Left renal cortex interstitium (tissue), 4 donors: Measurements from ENCODE around the gene EWSR1. TPM values are rescaled to one million over a fixed set of nuclear protein-coding genes. Genes with fewer than 3 reads are reported as not detected.

ENCODE experiments used
- DNase-seq, 4 donors: peaks; one replicate each; pipeline ENCODE4 v3.0.0-alpha.2; 2013; ENCODE audit warnings: low read depth in 4 of 4, low spot score in 2 of 4, missing footprints in 1 of 4
- polyA plus RNA-seq, 4 donors: library from polyadenylated mRNA; unstranded; fragments of 120-200 nt; gene quantifications; one replicate each; pipeline ENCODE4 v1.2.1, GENCODE V29; 2013; ENCODE audit not compliant: insufficient read length in 4 of 4

EWSR1 gene
- polyA plus RNA-seq, 4 donors: 274 to 396 (median 339) TPM

DNA sequence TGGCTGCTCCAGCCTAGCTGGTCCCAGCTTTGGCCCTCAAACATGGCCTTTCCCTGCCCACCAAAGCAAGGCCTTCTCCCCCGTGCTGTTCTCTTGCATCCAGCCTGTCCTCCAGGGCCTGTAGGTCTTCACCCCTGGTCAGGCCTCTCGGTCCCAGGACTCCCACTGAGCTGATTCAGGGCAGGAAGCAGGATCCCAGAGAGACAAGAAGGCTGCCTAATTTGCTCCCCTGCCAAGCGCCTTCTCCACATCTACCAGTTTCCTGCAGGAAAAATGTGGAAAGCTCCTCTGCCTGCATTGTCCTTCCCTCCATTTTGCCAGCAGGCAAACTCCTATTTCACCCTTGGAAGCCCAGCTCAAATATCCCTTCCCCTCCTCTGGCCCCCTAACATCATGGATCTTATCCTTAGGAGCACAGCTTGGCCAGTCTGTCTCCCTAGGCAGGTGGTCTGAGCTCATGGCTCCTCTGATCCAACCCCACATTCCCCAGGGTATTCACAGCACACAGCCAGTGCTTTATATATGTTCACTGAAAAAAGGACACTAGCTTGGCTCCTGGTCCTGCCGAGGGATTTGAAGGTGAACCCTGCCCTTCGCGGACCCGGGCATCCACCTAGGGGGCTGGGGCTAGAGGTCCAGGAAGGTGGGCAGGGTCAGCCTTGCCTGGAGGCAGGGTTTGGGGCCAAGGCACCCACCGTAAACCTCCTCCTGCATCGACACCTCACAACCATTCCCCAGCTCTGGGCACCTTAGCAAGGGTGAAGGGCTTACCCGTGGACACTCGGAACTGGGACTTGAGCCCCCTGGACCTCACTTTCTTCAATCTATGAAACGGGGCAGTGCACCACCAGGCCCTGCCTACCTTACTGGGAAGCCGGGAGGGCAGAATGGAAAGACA, 1.3 kb upstream of the EWSR1 start:
- no peak for DNase-seq

DNA sequence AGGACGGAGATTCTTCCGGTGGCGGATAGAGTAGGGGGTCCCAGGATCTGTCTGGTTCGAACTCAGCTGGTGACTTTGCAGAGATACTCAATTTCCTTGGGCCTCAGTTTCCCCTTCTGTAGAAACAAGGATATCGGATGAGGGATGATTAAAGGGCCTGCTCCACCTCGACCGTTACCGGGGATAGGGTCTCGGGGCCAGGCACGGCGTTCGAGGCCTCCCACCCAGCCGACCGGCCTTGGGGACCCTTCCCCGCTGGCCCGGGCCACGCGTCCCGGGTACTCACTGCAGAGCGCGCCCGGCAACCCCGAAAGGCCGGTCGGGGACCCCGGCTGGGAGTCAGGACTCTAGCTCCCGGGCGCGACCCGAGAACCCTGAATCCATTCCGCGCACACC, 608 bp upstream of the EWSR1 start:
- DNase-seq: peak in 1 of 4 donors; percentile 48

DNA sequence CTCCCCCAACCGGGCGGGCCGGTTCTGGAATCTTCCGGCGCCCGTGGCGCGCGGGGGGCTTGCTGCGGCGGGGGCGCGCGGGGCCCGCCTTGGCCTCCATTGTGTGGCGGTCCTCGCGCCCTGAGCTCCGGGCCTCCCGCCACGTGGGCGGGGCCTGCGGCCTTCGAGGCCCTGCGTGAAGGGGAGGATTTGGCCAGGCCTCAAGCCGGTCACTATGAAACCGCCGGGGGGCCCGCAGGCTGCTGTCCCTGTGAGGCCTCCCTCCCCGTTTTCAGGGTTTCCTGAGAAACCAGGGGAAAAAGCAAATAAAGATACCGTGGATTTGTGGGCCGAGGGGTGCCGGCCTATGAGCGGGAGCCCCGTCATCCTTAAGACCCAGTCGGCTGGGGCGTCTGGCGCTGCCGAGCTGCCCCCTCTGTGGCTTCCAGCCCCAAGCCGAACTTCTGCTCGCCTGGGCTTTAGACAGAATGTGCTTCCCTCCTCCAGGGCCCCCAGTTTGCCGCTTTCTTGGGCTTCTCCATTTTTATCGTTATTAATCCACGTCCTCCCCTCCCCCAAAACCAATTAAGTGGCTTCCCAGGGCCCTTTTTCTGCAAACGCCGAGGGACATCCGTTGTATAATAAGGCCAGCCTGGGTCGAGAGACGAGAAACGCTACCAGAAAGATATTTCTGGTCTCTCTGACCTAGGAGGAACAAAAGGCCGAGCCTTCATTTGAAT, 602 bp downstream of the EWSR1 start:
- DNase-seq: peak in 3 of 4 donors; percentile 24 to 42 (median 31)

DNA sequence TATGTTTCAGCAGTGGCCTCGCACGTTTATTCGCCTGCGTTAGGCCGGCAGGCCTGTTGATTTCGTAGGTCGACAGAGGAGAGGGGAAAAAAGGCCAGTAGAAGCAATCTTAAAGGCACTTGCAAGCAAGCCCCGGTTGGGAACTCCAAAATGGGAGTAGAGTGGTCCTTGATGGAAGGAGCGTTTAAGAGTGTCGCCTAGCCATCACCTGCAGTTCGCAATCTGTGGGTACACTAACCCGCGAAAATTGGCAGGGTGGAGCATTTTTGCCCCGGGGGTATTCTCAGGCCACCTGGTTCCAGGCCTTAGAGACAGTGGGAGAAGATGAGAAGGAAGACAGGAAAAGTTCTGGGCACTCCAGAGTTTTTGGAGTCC, 1.1 kb downstream of the EWSR1 start:
- no peak for DNase-seq

DNA sequence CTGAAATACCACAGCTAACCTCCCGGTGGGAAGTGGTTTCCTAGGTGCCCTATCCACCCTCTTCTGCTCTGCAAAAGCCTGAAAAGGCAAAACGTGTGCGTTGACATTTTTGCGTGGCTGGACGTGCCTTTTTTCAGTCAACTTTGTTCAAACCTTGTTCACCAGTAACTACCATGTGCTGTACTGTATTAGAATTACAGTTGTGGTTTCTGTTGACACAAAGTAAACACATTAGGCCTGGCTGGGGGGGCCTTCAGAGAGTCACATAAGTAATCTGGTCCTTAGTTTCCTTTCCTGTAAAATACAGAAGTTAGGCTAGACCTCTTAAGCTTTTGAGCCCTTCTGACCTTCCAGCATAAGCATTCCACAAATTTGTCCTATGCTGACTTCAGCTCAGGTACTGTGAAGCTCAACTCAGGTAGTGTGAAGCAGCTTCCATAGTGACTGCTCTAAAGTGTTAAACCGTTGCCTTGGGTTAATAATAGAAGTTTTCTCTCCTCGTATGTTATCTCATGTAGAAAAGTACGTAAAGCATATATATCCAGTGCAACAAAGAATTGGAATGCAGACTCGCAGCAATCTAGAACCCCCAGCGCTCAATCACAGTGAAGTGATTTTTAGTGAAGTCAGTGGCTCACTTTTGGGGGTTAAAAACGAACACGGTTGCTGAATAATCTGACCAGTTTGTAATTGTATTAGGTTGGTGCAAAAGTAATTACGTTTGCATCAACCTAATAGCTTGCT, 1.8 kb downstream of the EWSR1 start:
- no peak for DNase-seq

DNA sequence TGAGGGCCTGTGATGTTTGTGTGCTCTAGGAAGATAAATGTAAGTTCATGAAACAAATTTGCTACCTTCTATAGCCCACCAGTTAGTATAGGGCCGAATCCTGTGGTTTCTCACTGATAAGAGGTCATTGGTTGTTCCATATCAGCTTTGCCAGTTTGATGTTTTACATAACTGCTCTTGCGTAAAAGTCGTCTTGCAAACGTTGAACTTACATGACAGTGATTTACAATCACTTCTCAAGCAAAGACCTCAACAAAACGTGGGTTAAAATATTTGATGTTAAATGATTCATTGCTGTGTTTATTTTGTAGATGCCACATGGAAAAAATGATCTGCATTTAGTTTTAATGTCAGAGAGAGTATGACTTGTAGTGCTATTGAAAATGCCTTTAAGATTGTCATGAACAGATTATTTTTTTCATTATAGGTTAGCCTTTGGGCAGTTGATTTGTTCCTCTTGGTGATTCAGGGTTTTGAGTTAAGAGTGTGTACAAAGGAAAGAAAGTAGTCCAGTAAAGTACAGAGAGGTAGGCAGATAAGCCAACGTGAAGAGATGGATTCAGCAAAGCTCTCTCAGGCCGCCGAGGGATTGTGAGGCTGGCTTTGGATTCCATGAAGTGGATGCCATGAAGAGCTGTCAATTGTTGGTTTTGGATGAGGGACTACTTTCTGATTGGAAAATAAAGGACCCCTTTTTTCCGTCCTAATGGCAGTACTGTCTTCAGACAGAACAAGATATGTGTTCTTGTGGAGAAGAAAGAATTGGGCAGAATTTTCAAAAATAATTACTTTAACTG, 2.6 kb downstream of the EWSR1 start:
- DNase-seq: no peak

DNA sequence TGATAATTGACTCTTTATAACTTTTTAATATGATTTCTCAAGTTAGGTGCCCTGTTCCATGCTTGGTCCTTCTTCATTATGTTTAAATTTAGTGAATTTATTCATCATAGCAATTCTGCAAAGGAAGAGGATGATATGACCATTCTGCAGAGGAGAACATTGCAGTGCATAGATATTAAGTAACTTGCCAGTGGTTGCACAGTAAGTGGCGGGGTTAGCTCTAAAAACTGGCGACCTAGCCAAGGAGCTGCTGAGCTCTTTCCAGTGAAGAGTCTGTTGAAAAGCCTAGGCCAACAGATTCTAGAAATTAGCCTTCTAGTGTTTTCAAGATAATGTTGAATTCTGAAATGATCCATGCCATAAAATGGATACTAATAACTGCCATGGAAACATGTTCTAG, 4.6 kb downstream of the EWSR1 start:
- no peak for DNase-seq

DNA sequence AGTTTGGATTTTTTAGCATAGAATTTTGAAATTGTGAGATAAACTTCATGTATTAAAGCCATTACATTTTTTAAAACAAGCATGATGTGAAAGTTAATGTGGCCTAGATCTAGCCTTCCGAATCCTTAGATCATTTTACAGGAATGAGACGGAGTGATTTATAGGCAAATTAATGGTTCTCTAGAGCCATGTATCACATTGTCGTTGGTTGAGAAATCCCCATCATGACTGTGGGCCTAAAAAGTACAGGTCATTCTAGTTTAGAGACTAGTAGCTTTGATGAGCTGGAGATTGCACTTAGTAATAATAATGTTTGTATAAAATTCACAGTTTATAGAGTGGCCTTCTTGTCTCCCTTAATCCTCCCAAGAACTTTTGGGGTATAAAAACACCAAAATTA, 7.1 kb downstream of the EWSR1 start:
- no peak for DNase-seq

DNA sequence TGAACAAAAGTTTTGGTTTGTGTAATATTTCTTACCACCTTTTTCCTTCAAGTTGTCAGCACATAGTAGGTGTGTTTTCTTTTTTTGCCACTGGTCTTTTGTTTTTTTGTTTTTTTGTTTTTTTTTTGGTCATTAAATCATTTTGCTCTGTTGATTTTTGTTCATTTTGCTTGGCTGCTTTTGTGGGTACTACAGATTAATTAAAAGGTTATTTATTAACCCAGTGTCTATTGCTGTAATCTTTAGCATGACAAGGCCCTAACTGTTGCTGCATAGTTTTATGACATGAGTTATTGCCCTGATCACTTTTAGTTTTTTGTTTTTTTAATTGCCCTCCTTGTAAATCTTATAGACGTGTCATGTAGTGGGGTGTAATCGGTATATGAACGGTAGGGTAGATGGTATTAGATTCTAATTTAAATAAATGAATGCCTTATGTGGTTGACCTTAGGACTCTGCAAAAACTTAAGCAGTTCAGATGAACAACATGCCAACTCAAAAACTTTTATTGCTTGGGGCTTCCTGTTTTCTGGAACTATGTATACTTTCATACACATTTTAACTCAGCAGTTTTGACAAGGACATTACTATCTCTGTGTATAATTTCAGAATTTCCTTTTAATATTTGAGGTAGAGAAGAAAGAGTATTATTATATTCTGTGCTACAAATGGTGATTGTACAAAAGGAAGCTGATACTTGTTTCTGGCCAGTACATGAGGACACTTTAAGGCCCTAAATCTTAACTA, 7.9 kb downstream of the EWSR1 start:
- DNase-seq: no peak

DNA sequence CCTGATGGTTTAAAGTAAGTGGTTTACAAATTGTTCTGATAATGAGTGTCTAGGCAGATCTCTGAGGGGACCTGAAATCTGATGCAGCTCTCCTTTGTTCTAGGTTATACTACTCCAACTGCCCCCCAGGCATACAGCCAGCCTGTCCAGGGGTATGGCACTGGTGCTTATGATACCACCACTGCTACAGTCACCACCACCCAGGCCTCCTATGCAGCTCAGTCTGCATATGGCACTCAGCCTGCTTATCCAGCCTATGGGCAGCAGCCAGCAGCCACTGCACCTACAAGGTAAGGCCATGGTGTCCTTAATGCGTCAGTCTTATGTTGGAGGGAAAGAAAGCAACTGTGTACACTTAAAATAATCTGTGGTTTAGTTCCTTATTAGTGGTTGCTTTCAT, 9.9 kb downstream of the EWSR1 start:
- DNase-seq: no peak

DNA sequence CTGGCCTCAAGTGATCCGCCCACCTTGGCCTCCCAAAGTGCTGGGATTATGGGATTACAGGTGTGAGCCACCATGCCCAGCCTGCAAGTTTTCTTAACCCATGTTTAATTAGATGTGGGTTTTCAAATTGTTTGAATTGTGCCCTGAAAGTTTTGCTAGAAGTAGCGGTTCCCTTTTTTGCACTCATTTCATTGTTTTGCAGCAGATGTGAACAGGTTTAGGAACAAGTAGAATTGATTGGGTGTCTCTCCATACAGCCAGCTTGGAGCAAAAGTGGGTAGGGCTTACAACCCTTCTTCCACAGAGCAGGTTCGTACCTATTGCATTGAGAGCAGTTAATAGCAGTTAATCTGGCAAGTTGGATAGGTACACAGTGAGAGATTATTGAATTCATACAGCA, 16.1 kb downstream of the EWSR1 start:
- no peak for DNase-seq

DNA sequence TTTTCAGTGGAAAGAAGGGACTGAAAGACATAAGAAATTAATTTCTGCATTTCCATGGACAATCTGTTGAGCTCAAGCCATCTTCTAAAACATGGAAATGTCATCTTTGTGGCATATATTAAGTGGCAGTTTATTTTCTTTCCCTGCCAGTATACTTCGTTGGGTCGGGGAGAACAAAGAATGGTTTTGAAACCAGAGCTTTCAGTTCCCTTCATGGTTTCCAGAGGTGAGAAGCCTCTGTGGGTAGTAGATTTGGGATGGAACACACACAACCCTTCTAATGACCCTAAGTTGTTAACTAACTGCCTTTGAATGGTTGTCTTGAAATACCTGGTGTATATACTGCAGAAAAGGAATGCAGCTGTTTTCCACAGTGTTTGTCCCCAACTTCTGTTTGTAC, 20.8 kb downstream of the EWSR1 start:
- no peak for DNase-seq

DNA sequence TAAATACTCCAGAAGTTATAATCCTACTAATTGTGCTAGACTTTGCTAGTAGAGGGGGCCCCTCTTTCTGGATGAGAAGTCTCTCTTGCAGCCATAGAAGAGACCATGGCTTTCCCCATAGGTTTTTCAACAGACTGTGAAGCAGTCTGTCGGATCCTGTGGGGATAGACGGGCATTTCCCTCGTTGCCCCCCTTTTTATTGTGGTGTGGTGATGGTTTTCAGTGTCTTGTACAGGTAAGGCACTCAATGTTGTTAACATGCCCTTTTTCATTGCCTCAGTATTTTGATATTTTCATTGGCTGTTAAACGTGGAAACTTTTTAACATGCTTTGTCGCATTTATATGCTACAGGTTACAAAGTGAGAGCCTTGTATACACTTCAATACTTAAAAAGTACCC, 22.0 kb downstream of the EWSR1 start:
- DNase-seq: no peak

DNA sequence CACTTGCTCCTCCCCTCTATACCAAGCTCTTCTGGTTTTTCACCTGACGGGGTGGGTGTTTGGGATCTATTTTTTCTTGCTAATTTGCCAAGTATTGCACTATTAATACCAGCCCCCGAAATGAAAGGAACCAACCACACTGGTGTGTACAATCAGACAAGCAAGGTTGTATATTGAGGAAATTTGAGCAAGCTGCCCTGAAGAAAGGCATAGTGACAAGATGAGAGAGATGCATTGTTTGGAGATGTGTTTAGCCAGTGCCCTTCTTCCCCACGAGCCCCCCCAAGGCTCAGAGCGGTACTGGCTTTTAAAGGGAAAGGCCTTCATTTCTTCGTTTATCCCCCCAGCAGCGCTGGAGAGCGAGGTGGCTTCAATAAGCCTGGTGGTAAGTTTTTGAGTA, 23.1 kb downstream of the EWSR1 start:
- no peak for DNase-seq

DNA sequence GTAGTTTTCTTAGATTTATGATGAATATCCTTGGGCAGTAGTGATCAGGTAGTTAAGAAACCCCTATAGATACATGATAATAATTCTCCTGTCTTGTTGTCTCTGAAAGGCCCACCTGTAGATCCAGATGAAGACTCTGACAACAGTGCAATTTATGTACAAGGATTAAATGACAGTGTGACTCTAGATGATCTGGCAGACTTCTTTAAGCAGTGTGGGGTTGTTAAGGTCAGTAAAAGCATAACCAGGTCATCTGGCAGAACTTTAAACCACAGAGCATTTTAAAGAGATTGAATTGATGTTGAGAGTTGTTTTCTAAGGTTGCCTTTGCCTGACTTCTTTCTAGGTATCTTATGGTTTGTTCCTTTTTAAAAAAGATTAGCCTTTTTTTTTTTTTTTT, 24.3 kb downstream of the EWSR1 start:
- no peak for DNase-seq

DNA sequence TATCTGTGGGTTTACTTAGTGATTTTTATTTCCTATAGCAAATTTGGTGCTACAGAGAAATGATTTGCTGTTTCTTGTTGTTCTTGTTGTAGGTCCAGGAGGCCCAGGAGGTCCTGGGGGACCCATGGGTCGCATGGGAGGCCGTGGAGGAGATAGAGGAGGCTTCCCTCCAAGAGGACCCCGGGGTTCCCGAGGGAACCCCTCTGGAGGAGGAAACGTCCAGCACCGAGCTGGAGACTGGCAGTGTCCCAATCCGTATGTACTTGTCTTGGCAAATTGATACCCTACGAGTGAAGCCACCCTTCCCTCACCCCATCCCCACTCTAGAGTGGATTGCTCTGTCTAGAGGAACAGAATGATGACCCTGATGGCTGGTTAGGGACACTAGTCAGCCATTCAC, 30.6 kb downstream of the EWSR1 start:
- DNase-seq: no peak

DNA sequence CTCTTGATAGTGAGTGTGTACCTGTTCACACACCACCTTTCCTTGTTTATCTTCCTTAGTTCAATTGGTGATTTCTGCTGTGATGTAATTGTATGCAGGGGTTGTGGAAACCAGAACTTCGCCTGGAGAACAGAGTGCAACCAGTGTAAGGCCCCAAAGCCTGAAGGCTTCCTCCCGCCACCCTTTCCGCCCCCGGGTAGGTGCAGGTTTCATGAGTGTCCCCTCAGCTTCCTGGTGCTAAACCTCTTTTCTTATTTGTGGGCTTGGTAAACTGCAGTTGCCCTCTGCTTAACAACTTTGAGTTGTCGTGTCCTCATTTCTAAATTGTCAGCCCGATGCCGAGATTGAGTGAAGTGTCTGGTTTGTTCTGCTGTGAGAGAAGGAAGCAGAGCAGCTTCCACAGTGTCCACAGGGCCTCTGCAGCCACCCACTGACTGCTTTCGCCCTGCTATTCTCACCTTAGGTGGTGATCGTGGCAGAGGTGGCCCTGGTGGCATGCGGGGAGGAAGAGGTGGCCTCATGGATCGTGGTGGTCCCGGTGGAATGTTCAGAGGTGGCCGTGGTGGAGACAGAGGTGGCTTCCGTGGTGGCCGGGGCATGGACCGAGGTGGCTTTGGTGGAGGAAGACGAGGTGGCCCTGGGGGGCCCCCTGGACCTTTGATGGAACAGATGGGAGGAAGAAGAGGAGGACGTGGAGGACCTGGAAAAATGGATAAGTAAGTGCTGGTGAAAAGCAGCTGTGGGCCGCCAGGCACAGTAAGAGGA, 31.2 kb downstream of the EWSR1 start:
- DNase-seq: no peak

DNA sequence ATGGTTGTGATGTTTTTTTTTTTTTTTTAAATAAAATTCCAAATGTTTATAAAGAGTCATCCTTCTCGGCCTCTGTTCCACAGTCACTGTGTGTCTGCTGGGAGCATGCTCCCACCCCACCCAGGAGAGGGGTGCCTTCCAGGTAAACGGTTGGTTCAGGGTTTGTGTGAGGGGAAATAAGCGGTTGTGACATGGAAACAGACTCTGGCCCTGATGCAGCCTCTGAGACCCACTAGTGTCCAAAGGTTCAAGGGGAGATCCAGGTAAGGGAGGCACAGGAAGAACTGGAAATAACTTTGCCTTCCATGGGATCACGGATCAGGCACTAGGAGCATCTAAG, 32.4 kb downstream of the EWSR1 start:
- DNase-seq: no peak
